Neutrophil (primary cell): ENCODE results near the gene RELL2.

Experiments
- H3K27ac ChIP-seq: fragments of 200-600 bp; sonication (generic); 2 replicates; pipeline ENCODE4 v1.5.1; 2016; ENCODE audit warnings: mild to moderate bottlenecking, moderate library complexity
- H3K27me3 ChIP-seq: fragments of 200-600 bp; sonication (generic); 2 replicates; pipeline ENCODE4 v1.6.0; 2016; ENCODE audit warnings: mild to moderate bottlenecking
- H3K36me3 ChIP-seq: fragments of 200-600 bp; sonication (generic); 2 replicates; pipeline ENCODE4 v1.5.1; 2017
- H3K4me1 ChIP-seq, 2 experiments: fragments of 200-600 bp in 1 of 2; sonication (generic) in 1 of 2; 1 replicate in 1 of 2; 2 replicates in 1 of 2; pipeline versions ENCODE4 v1.5.1 to v1.6.1; 2013 to 2016; ENCODE audit warnings: low read depth in 1 of 2, low read length in 1 of 2, mild to moderate bottlenecking in 1 of 2, moderate library complexity in 1 of 2; ENCODE audit not compliant: control insufficient read depth in 1 of 2, insufficient read depth in 1 of 2
- H3K4me3 ChIP-seq, 2 experiments: fragments of 200-600 bp in 1 of 2; sonication (generic) in 1 of 2; 1 replicate in 1 of 2; 2 replicates in 1 of 2; pipeline ENCODE4 v1.5.1; 2013 to 2016; ENCODE audit warnings: low read depth in 1 of 2, low read length in 1 of 2, mild to moderate bottlenecking in 1 of 2, moderate library complexity in 1 of 2
- H3K9me3 ChIP-seq: fragments of 200-600 bp; sonication (generic); 2 replicates; pipeline ENCODE4 v1.5.1; 2016
- TF ChIP-seq, protein P1 (sequence below): fragments of 200-600 bp; sonication (generic); IDR thresholded peaks from 2 replicates; pipeline ENCODE4 v1.5.1; 2016; ENCODE audit warnings: antibody characterized with exemption

The RELL2 gene

DNA sequence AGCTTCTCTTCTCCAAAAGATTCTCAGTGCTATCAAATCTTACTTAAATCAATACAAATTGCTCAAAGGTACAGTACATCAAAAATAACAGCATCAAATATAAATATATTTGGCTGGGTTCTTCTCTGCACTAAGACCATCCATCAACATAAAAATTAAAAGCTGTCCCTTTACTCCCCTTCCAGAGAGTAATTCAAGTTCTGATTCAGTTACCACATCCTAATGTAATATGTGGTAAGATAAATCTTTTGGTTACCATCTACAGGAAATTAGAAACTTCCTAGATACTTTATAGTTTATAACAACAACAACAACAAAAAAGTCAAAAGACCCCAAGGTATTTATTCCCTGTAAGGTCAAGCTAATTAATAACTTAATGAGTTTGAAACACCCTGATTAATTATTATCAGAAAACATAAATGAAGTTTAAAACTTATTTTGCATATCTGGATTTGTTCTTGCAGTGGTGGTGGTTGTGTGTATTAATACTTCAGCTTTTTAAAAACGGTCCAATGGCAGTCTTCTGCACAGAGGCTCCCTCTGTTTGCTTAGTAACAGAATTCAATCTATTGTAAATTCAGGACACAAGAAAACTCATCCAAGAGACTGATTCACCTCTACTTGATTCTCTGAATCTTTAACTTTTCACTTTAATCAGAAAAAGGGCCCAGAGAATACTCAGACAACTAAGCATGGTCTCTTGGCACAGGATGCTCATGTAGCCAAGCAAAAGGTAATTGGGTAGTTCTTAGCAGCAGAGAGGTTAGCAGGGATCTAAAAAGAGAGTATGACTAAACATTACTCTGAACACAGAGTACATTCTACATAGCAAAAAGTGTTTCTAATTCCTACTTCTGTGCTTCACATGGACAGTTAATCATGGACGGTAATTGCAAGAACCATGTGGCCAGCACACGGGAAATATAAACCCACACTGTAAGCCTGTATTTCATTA is 38.1 kb upstream of the RELL2 start:
- Histone ChIP-seq H3K4me1 (peaks cover 73 to 75% of the 10 kb centered on the region in 2 experiments), H3K27ac (peak overlapping the region; percentile 64), H3K4me3 (no peak overlapping the region)

GRCh38 chr5:141602606-141603005 is 34.2 kb upstream of the RELL2 start:
- Histone ChIP-seq H3K4me1 (peaks cover 98% of the 10 kb centered on the region in 2 experiments), H3K27ac (peak overlapping the region; percentile 87), H3K9me3 (no peaks in the 10 kb centered on the region), H3K27me3 (no peaks in the 10 kb centered on the region), H3K36me3 (no peaks in the 10 kb centered on the region), H3K4me3 (no peak overlapping the region)
- TF ChIP-seq, protein P1, sequence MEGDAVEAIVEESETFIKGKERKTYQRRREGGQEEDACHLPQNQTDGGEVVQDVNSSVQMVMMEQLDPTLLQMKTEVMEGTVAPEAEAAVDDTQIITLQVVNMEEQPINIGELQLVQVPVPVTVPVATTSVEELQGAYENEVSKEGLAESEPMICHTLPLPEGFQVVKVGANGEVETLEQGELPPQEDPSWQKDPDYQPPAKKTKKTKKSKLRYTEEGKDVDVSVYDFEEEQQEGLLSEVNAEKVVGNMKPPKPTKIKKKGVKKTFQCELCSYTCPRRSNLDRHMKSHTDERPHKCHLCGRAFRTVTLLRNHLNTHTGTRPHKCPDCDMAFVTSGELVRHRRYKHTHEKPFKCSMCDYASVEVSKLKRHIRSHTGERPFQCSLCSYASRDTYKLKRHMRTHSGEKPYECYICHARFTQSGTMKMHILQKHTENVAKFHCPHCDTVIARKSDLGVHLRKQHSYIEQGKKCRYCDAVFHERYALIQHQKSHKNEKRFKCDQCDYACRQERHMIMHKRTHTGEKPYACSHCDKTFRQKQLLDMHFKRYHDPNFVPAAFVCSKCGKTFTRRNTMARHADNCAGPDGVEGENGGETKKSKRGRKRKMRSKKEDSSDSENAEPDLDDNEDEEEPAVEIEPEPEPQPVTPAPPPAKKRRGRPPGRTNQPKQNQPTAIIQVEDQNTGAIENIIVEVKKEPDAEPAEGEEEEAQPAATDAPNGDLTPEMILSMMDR = no peak

More for the DNA sequence above, 38.1 kb upstream of the RELL2 start:
- Histone ChIP-seq H3K27me3 (no peaks in the 10 kb centered on the region), H3K9me3 (no peaks in the 10 kb centered on the region), H3K36me3 (peaks cover 10% of the 10 kb centered on the region)
- TF ChIP-seq, protein P1 = no peak

DNA sequence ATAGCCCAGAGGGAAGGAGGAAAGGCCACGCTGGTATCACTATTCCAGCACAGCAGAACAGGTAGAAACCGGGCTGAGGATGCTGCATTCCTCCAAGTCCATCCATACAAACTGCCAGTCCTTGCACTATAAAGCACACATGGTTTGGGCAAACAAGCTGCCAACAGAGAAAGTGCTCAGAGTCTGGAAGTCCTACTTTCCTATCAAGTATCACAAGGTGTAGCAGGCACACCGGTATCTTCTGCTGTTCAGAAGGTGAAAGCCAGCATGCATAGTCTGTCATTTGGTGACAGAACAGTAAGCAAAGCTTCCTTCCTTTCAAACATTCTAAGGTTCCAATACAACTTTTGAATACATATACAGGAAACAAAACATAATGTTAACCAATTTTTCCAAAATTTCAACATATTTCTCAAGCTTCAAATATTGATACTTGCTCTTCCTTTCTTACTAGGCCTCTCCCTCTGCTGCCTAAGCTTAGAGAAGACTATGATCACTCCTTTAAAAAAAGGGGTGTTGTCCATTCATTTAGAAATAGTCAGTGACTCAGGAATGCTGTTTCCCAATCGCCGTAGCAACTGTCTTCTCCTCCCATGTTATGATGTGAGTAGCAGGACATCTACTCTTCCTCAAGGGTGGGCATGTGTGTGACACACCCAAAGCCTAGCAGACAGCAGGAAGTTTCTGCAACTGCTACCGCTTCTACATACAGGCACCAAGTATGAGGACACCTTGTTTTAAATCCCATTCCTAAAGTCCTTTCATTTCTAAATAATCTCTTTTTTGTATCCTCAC is 32.7 kb upstream of the RELL2 start:
- peak overlapping the region; percentile 38 to 45 for H3K4me3 ChIP-seq
- no peaks in the 10 kb centered on the region for H3K36me3 ChIP-seq
- H3K27me3 ChIP-seq = no peaks in the 10 kb centered on the region
- H3K4me1 ChIP-seq = peaks cover 98% of the 10 kb centered on the region in 2 experiments
- TF ChIP-seq, protein P1 = no peak
- no peaks in the 10 kb centered on the region for H3K9me3 ChIP-seq
- peak overlapping the region; percentile 87 for H3K27ac ChIP-seq

GRCh38 chr5:141605523-141606277 is 31.1 kb upstream of the RELL2 start:
- H3K27ac ChIP-seq = peak overlapping the region; percentile 87
- H3K9me3 ChIP-seq = no peaks in the 10 kb centered on the region
- peaks cover 96 to 98% of the 10 kb centered on the region in 2 experiments for H3K4me1 ChIP-seq
- H3K27me3 ChIP-seq = no peaks in the 10 kb centered on the region
- TF ChIP-seq, protein P1 = peak; percentile 55
- no peaks in the 10 kb centered on the region for H3K36me3 ChIP-seq
- H3K4me3 ChIP-seq = peak overlapping the region; percentile 44 to 45

DNA sequence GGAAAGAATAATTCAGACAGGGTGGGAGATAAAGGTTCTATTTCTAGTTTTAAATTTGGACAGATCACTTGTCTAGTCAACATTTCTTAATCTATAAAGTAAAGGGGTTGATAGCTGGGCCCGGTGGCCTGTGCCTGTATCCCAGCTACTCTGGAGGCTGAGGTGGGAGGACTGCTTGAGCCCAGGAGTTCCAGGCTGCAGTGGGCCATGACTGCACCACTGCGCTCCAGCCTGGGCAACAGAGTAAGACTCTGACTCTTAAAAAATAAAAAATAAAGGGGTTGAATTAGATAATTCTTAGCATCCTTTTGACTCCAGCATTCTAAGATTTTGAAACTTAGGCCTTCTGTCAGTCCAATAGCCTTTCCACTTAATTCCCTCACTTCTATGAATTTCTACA is 28.8 kb upstream of the RELL2 start:
- no peaks in the 10 kb centered on the region for H3K9me3 ChIP-seq
- no peaks in the 10 kb centered on the region for H3K36me3 ChIP-seq
- H3K4me3 ChIP-seq = no peak overlapping the region
- peak overlapping the region; percentile 87 for H3K27ac ChIP-seq
- no peaks in the 10 kb centered on the region for H3K27me3 ChIP-seq
- H3K4me1 ChIP-seq = peaks cover 87 to 99% of the 10 kb centered on the region in 2 experiments
- TF ChIP-seq, protein P1 = no peak
